DMS53 (cell line): ENCODE results near the gene PATL2.
A peak's percentile ranks its signal among the peaks of the same experiment; 100 is the strongest.
"Not testable (repeated sequence)": the region's sequence is repeated elsewhere in the genome, so short reads cannot be mapped to it uniquely, and the experiment has no call there.

Experiments used
- DNase-seq: peaks from one replicate; lab custom pipeline; 2025; lab: John Stamatoyannopoulos, UW

PATL2 gene

GRCh38 chr15:44647036-44647435 lies 64.1 kb downstream of the PATL2 start:
- DNase-seq: no peak

- no peak for DNase-seq
These were observed 64.7 kb downstream of the PATL2 start for GRCh38 chr15:44646460-44646859.

- DNase-seq: no peak
These were observed 69.5 kb downstream of the PATL2 start for GRCh38 chr15:44641651-44642050.

GRCh38 chr15:44636976-44637375 lies 74.1 kb downstream of the PATL2 start:
- DNase-seq: peak; percentile 2

- no peak for DNase-seq
These were observed 77.5 kb downstream of the PATL2 start for GRCh38 chr15:44633603-44634002.

- DNase-seq: not testable (repeated sequence)
These were observed 85.8 kb downstream of the PATL2 start for GRCh38 chr15:44625286-44625685.

- no peak for DNase-seq
These were observed 87.9 kb downstream of the PATL2 start for GRCh38 chr15:44623178-44623577.

- DNase-seq: no peak
These were observed 91.0 kb downstream of the PATL2 start for GRCh38 chr15:44620081-44620480.

GRCh38 chr15:44616974-44617373 lies 94.1 kb downstream of the PATL2 start:
- DNase-seq: no peak
